Effector memory CD4-positive, alpha-beta T cell (primary cell): ENCODE measurements around the gene SYNGR1.
"Not testable (repeated sequence)": the region's sequence is repeated elsewhere in the genome, so short reads cannot be mapped to it uniquely, and the experiment has no call there.

Experiments used
- DNase-seq, 3 donors: peaks; one replicate each; pipeline ENCODE4 v3.0.0-alpha.2; 2020
- H3K27ac ChIP-seq: 2 replicates; pipeline ENCODE4 v1.7.0; 2013; ENCODE audit warnings: mild to moderate bottlenecking, low read length, moderate library complexity; ENCODE audit not compliant: insufficient read depth, poor library complexity, severe bottlenecking
- H3K27me3 ChIP-seq: replicated peaks from 2 replicates; pipeline ENCODE4 v1.7.0; 2013; ENCODE audit warnings: mild to moderate bottlenecking, low read length; ENCODE audit not compliant: insufficient read depth, control insufficient read depth, poor library complexity, severe bottlenecking
- H3K36me3 ChIP-seq: 2 replicates; pipeline ENCODE4 v1.7.0; 2013; ENCODE audit warnings: mild to moderate bottlenecking, low read length, moderate library complexity; ENCODE audit not compliant: control insufficient read depth, insufficient read depth
- H3K4me1 ChIP-seq: 2 replicates; pipeline ENCODE4 v1.7.0; 2013; ENCODE audit warnings: low read length, mild to moderate bottlenecking; ENCODE audit not compliant: control insufficient read depth, insufficient read depth, poor library complexity, severe bottlenecking
- H3K4me3 ChIP-seq: 2 replicates; pipeline ENCODE4 v1.7.0; 2013; ENCODE audit warnings: low read length, low read depth, mild to moderate bottlenecking; ENCODE audit not compliant: insufficient read depth, poor library complexity, severe bottlenecking
- H3K9me3 ChIP-seq: 2 replicates; pipeline ENCODE4 v1.7.0; 2013; ENCODE audit warnings: mild to moderate bottlenecking, low read length, moderate library complexity; ENCODE audit not compliant: control insufficient read depth

Gene SYNGR1

DNA sequence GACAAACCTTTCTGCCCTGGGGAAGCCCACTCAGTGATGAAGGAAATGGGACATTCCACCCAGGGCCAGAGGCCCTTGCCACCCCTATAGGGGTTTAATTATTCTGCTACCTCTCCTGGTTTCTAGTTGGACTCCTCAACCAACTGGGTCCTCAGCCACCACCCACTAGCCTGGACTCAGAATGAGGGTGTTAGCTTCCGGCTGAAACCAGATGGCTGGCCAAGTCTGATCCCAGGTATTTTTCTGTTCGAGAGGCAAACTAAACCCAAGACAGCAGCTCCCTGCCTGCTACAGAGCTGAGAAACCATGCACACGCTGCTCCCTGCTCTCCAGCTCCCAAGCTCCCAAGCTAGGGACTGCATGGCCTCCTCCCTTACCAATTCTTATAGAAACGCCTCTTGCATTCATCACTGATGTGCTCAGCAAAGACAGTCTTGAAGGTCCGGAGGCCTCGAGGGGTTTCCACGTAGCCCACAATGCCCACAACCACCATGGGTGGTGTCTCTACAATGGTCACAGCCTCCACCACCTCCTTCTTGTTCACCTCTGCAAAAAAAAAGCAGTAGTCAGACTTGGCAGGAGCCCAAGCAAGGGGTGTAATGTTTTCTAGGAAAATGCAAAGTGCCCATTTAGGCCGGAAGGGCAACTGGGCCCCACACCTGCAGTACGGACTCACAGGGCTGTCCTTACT lies 32.6 kb upstream of the SYNGR1 start:
- Histone ChIP-seq H3K27ac (peak overlapping the region; percentile 78), H3K36me3 (peaks cover 64% of the 10 kb centered on the region), H3K4me1 (peaks cover 40% of the 10 kb centered on the region), H3K9me3 (no peaks in the 10 kb centered on the region), H3K27me3 (no peaks in the 10 kb centered on the region), H3K4me3 (peak overlapping the region; percentile 79)
- DNase-seq, result no peak

DNA sequence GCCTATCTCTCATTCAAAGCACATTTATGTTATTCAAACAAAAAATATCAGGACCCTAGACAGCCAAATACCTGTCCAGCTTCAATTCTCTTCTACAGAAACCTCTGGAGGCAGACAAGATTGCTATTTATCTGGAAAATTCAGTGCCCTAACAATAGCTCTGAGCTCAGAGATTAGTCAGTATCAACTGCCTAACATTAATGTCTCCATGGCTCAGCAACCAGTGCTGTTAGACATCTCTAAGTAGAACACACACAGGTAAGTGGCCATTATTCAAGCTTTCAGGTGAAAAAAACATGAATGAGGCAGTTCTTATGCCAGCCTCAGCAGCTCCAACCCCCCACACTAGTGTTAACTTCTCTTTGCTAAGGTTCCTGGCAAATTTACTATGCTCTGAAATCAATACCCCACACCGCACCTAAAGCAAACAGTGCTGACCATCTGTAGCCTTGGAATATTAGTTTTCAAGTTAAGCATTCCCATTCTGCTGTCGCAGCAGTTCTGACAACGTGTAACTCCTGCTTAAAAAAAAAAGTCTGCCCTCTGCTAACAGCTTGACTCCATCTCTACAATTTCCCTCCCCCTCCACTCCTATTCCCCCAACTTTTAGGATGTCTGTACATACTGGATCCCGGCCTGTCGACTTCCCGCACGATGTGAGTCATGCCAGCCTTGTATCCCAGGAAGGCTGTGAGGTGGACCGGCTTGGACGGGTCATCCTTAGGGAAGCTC lies 31.9 kb upstream of the SYNGR1 start:
- DNase-seq, result no peak
- Histone ChIP-seq H3K36me3 (peaks cover 57% of the 10 kb centered on the region), H3K9me3 (no peaks in the 10 kb centered on the region), H3K4me1 (peaks cover 40% of the 10 kb centered on the region), H3K4me3 (peak overlapping the region; percentile 79), H3K27ac (peak overlapping the region; percentile 78), H3K27me3 (no peaks in the 10 kb centered on the region)

DNA sequence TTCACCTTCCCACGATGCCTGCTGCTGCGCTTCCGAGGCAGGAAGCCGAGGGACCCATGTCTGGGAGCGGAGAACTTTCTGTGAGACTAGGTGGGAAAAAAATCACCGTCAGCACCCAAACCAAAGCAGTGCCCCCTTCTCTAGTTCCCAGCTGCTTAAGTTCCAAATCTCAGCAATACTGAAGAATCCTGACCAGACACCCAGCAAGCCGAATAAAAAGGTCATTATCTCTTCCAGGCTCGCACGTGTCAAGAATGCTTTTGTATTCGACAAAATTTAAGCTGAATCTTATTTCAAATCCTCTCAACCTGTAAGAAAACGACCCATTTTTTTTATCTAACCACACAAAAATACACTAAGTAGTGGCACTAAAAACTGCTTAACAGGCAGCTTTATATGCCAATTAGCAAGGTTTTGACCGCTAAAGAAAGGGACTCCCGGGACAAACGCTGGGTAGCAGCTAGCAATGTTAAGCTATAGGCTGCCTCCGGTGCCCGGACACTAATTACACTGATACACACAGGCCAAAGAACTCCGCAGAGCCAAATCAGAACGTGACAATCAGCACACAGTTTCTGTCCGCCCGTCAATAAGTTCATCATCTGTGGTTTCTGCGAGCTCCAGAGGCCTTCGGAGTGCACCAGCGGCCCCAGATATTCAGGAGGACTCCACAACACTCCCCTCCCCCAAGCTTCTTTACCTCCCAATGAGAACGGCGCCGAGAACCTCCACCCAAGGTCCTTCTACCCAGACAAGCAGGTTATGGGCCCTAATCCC lies 31.1 kb upstream of the SYNGR1 start:
- Histone ChIP-seq H3K9me3 (no peaks in the 10 kb centered on the region), H3K27ac (peak overlapping the region; percentile 78), H3K4me1 (peaks cover 40% of the 10 kb centered on the region), H3K4me3 (peak overlapping the region; percentile 79), H3K27me3 (no peaks in the 10 kb centered on the region), H3K36me3 (peaks cover 49% of the 10 kb centered on the region)
- peak in 1 of 3 donors; percentile 43 for DNase-seq

- H3K9me3 ChIP-seq, result no peaks in the 10 kb centered on the region
- peak; percentile 92 to 97 (median 94) for DNase-seq
- H3K27ac ChIP-seq, result peak within 1 kb of the TSS; percentile 91
- peaks cover 42% of the 10 kb centered on the region for H3K36me3 ChIP-seq
- peaks cover 40% of the 10 kb centered on the region for H3K4me1 ChIP-seq
- no peaks in the 10 kb centered on the region for H3K27me3 ChIP-seq
- H3K4me3 ChIP-seq, result peak within 1 kb of the TSS; percentile 85
Measured at GRCh38 chr22:39319284-39320022, 30.3 kb upstream of the SYNGR1 start, which contains the start of gene RPL3. Gene RPL3 (minus strand): TSS chr22:39319623. CDS start chr22:39319597, 26 bp downstream.

DNA sequence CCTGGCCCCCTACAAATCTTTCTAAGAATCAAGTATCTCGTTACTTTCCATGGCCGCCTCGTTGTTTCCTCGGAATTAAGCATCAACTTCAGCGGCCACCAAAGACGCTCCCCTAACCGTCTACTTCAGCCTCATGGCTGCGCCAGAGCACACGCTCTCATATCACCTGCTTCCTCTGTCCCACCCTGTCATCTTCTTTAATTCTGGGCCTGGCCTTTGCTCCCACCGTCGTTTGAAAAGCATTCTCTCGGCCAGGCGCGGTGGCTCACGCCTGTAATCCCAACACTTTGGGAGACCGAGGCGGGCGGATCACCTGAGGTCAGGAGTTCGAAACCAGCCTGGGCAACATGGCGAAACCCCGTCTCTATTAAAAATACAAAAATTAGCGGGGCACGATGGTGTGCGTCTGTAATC lies 29.2 kb upstream of the SYNGR1 start:
- H3K4me3 ChIP-seq, H3K27me3 ChIP-seq, H3K27ac ChIP-seq, H3K9me3 ChIP-seq, DNase-seq: not testable (repeated sequence)
- H3K4me1 ChIP-seq, result peaks cover 36% of the 10 kb centered on the region
- H3K36me3 ChIP-seq, result peaks cover 30% of the 10 kb centered on the region

GRCh38 chr22:39325392-39325932 lies 24.3 kb upstream of the SYNGR1 start:
- Histone ChIP-seq H3K27ac (no peak overlapping the region), H3K4me1 (no peaks in the 10 kb centered on the region), H3K27me3 (no peaks in the 10 kb centered on the region), H3K36me3 (no peaks in the 10 kb centered on the region), H3K4me3 (no peak overlapping the region), H3K9me3 (no peaks in the 10 kb centered on the region)
- no peak for DNase-seq

- no peaks in the 10 kb centered on the region for H3K9me3 ChIP-seq
Measured at GRCh38 chr22:39327995-39328754, 21.6 kb upstream of the SYNGR1 start.

GRCh38 chr22:39330553-39330952 lies 19.2 kb upstream of the SYNGR1 start:
- not testable (repeated sequence) for H3K36me3 ChIP-seq, H3K27ac ChIP-seq, H3K4me1 ChIP-seq, DNase-seq, H3K4me3 ChIP-seq, H3K27me3 ChIP-seq, H3K9me3 ChIP-seq

More at GRCh38 chr22:39327995-39328754, 21.6 kb upstream of the SYNGR1 start:
- H3K27me3 ChIP-seq, result no peaks in the 10 kb centered on the region
- H3K27ac ChIP-seq, result no peak overlapping the region
- no peaks in the 10 kb centered on the region for H3K36me3 ChIP-seq
- no peak overlapping the region for H3K4me3 ChIP-seq
- H3K4me1 ChIP-seq, result no peaks in the 10 kb centered on the region
- no peak for DNase-seq
